GM23338 (cell line): ENCODE measurements around the gene C5AR1.

Experiments
- EZH2 ChIP-seq: fragments of 200-600 bp; sonication (generic); IDR thresholded peaks from one replicate; pipeline ENCODE4 v1.8.0; 2017; ENCODE audit warnings: antibody characterized with exemption, mild to moderate bottlenecking, low read depth; ENCODE audit not compliant: unreplicated experiment
- EZH2phosphoT487 ChIP-seq: fragments of 200-600 bp; sonication (generic); IDR thresholded peaks from one replicate; pipeline ENCODE4 v1.8.1; 2018; ENCODE audit warnings: antibody characterized with exemption; ENCODE audit not compliant: unreplicated experiment
- POLR2AphosphoS5 ChIP-seq: IDR thresholded peaks from 2 replicates; pipeline ENCODE4 v1.6.1; 2016; ENCODE audit warnings: antibody characterized with exemption, low read depth
- ZNF114 ChIP-seq: fragments of 250-450 bp; sonication (Bioruptor Pico); IDR thresholded peaks from 2 replicates; pipeline ENCODE4 v1.5.0; 2020; ENCODE audit warnings: mild to moderate bottlenecking, moderate library complexity
- TF ChIP-seq, protein P1 (sequence below), 2 experiments: fragments of 200-600 bp in 1 of 2; sonication (generic) in 1 of 2; conservative IDR thresholded peaks; 2 replicates each; pipeline versions ENCODE4 v1.5.1 to v1.6.1; 2016 to 2017; ENCODE audit warnings: antibody characterized with exemption in 2 of 2, low read depth in 2 of 2, mild to moderate bottlenecking in 2 of 2, moderate library complexity in 1 of 2
- TF ChIP-seq, protein P2 (sequence below): IDR thresholded peaks from one replicate; pipeline ENCODE4 v1.6.1; 2018; ENCODE audit warnings: antibody characterized with exemption; ENCODE audit not compliant: unreplicated experiment
- TF ChIP-seq, protein P3 (sequence below): IDR thresholded peaks from 2 replicates; pipeline ENCODE4 v1.6.1; 2016; ENCODE audit warnings: antibody characterized with exemption
- TF ChIP-seq, protein P4 (sequence below): fragments of 250-450 bp; sonication (Bioruptor Pico); IDR thresholded peaks from 2 replicates; pipeline ENCODE4 v1.5.0; 2020; ENCODE audit warnings: mild to moderate bottlenecking, moderate library complexity

DNA sequence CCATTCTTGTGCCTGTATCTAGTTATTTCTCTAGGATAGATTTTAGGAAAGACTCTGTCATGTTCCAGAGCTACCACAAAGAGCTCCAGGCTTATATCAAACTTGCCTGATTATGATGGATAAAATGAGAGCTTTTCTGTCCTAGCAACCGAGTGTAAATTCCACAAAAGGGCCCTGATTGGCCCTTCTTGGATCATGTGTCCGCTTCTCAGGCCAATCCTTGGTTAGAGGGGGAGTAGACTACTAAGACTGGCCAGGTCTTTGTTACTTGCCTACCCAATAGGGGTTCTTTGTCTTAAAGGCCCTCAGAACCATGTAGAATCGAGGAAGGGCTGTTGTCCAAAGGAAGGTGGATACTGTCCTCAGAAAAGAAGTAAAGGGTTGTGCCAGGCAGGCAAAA, 41.9 kb downstream of the C5AR1 start:
- TF ChIP-seq POLR2AphosphoS5 (no peak), EZH2 (no peak), EZH2phosphoT487 (no peak), ZNF114 (CRISPR knock-in tag) (no peak)
- TF ChIP-seq, protein P1, sequence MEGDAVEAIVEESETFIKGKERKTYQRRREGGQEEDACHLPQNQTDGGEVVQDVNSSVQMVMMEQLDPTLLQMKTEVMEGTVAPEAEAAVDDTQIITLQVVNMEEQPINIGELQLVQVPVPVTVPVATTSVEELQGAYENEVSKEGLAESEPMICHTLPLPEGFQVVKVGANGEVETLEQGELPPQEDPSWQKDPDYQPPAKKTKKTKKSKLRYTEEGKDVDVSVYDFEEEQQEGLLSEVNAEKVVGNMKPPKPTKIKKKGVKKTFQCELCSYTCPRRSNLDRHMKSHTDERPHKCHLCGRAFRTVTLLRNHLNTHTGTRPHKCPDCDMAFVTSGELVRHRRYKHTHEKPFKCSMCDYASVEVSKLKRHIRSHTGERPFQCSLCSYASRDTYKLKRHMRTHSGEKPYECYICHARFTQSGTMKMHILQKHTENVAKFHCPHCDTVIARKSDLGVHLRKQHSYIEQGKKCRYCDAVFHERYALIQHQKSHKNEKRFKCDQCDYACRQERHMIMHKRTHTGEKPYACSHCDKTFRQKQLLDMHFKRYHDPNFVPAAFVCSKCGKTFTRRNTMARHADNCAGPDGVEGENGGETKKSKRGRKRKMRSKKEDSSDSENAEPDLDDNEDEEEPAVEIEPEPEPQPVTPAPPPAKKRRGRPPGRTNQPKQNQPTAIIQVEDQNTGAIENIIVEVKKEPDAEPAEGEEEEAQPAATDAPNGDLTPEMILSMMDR (conservative IDR thresholded peaks at IDR 0.05; ENCODE audit: low read depth in 2 of 2) = no peak
- TF ChIP-seq, protein P2, sequence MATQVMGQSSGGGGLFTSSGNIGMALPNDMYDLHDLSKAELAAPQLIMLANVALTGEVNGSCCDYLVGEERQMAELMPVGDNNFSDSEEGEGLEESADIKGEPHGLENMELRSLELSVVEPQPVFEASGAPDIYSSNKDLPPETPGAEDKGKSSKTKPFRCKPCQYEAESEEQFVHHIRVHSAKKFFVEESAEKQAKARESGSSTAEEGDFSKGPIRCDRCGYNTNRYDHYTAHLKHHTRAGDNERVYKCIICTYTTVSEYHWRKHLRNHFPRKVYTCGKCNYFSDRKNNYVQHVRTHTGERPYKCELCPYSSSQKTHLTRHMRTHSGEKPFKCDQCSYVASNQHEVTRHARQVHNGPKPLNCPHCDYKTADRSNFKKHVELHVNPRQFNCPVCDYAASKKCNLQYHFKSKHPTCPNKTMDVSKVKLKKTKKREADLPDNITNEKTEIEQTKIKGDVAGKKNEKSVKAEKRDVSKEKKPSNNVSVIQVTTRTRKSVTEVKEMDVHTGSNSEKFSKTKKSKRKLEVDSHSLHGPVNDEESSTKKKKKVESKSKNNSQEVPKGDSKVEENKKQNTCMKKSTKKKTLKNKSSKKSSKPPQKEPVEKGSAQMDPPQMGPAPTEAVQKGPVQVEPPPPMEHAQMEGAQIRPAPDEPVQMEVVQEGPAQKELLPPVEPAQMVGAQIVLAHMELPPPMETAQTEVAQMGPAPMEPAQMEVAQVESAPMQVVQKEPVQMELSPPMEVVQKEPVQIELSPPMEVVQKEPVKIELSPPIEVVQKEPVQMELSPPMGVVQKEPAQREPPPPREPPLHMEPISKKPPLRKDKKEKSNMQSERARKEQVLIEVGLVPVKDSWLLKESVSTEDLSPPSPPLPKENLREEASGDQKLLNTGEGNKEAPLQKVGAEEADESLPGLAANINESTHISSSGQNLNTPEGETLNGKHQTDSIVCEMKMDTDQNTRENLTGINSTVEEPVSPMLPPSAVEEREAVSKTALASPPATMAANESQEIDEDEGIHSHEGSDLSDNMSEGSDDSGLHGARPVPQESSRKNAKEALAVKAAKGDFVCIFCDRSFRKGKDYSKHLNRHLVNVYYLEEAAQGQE = no peak
- TF ChIP-seq, protein P3, sequence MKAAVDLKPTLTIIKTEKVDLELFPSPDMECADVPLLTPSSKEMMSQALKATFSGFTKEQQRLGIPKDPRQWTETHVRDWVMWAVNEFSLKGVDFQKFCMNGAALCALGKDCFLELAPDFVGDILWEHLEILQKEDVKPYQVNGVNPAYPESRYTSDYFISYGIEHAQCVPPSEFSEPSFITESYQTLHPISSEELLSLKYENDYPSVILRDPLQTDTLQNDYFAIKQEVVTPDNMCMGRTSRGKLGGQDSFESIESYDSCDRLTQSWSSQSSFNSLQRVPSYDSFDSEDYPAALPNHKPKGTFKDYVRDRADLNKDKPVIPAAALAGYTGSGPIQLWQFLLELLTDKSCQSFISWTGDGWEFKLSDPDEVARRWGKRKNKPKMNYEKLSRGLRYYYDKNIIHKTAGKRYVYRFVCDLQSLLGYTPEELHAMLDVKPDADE = no peak
- TF ChIP-seq, protein P4, sequence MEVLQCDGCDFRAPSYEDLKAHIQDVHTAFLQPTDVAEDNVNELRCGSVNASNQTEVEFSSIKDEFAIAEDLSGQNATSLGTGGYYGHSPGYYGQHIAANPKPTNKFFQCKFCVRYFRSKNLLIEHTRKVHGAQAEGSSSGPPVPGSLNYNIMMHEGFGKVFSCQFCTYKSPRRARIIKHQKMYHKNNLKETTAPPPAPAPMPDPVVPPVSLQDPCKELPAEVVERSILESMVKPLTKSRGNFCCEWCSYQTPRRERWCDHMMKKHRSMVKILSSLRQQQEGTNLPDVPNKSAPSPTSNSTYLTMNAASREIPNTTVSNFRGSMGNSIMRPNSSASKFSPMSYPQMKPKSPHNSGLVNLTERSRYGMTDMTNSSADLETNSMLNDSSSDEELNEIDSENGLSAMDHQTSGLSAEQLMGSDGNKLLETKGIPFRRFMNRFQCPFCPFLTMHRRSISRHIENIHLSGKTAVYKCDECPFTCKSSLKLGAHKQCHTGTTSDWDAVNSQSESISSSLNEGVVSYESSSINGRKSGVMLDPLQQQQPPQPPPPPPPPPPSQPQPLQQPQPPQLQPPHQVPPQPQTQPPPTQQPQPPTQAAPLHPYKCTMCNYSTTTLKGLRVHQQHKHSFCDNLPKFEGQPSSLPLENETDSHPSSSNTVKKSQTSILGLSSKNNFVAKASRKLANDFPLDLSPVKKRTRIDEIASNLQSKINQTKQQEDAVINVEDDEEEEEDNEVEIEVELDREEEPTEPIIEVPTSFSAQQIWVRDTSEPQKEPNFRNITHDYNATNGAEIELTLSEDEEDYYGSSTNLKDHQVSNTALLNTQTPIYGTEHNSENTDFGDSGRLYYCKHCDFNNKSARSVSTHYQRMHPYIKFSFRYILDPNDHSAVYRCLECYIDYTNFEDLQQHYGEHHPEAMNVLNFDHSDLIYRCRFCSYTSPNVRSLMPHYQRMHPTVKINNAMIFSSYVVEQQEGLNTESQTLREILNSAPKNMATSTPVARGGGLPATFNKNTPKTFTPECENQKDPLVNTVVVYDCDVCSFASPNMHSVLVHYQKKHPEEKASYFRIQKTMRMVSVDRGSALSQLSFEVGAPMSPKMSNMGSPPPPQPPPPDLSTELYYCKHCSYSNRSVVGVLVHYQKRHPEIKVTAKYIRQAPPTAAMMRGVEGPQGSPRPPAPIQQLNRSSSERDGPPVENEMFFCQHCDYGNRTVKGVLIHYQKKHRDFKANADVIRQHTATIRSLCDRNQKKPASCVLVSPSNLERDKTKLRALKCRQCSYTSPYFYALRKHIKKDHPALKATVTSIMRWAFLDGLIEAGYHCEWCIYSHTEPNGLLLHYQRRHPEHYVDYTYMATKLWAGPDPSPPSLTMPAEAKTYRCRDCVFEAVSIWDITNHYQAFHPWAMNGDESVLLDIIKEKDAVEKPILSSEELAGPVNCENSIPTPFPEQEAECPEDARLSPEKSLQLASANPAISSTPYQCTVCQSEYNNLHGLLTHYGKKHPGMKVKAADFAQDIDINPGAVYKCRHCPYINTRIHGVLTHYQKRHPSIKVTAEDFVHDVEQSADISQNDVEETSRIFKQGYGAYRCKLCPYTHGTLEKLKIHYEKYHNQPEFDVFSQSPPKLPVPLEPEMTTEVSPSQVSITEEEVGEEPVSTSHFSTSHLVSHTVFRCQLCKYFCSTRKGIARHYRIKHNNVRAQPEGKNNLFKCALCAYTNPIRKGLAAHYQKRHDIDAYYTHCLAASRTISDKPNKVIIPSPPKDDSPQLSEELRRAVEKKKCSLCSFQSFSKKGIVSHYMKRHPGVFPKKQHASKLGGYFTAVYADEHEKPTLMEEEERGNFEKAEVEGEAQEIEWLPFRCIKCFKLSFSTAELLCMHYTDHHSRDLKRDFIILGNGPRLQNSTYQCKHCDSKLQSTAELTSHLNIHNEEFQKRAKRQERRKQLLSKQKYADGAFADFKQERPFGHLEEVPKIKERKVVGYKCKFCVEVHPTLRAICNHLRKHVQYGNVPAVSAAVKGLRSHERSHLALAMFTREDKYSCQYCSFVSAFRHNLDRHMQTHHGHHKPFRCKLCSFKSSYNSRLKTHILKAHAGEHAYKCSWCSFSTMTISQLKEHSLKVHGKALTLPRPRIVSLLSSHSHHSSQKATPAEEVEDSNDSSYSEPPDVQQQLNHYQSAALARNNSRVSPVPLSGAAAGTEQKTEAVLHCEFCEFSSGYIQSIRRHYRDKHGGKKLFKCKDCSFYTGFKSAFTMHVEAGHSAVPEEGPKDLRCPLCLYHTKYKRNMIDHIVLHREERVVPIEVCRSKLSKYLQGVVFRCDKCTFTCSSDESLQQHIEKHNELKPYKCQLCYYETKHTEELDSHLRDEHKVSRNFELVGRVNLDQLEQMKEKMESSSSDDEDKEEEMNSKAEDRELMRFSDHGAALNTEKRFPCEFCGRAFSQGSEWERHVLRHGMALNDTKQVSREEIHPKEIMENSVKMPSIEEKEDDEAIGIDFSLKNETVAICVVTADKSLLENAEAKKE = no peak
